H9 (cell line): ENCODE results near the gene TNFRSF18. TPM values are rescaled to one million over a fixed set of nuclear protein-coding genes. Genes with fewer than 3 reads are reported as not detected.

Experiments
- DNase-seq: peaks from one replicate; pipeline ENCODE4 v3.0.0-alpha.2; 2017
- H2AFZ ChIP-seq: one replicate; pipeline ENCODE4 v1.6.1; 2013; ENCODE audit warnings: mild to moderate bottlenecking, low read length, control low read depth, moderate library complexity
- H2AK5ac ChIP-seq: 2 replicates; pipeline ENCODE4 v1.6.1; 2013; ENCODE audit warnings: low read length, control low read depth, mixed read lengths; ENCODE audit not compliant: insufficient read length
- H2BK120ac ChIP-seq: one replicate; pipeline ENCODE4 v1.6.1; 2013; ENCODE audit warnings: low read depth, mild to moderate bottlenecking, low read length, control low read depth, inconsistent platforms; ENCODE audit not compliant: poor library complexity, severe bottlenecking
- H2BK12ac ChIP-seq: 2 replicates; pipeline ENCODE4 v1.6.1; 2013; ENCODE audit warnings: low read length, control low read depth, mixed read lengths, low read depth; ENCODE audit not compliant: insufficient read length
- H2BK15ac ChIP-seq: 2 replicates; pipeline ENCODE4 v1.6.1; 2013; ENCODE audit warnings: low read depth, low read length, control low read depth
- H2BK20ac ChIP-seq: one replicate; pipeline ENCODE4 v1.6.1; 2013; ENCODE audit warnings: low read depth, mild to moderate bottlenecking, low read length, control low read depth, inconsistent platforms; ENCODE audit not compliant: poor library complexity, severe bottlenecking
- H2BK5ac ChIP-seq: 2 replicates; pipeline ENCODE4 v1.6.1; 2013; ENCODE audit warnings: low read length, control low read depth, mixed read lengths; ENCODE audit not compliant: insufficient read length
- H3K14ac ChIP-seq: 2 replicates; pipeline ENCODE4 v1.6.1; 2013; ENCODE audit warnings: low read length, control low read depth; ENCODE audit not compliant: insufficient read depth
- H3K18ac ChIP-seq: 2 replicates; pipeline ENCODE4 v1.6.1; 2013; ENCODE audit warnings: low read depth, mild to moderate bottlenecking, mixed read lengths, low read length, control low read depth; ENCODE audit not compliant: insufficient read length
- H3K23ac ChIP-seq: 2 replicates; pipeline ENCODE4 v1.6.1; 2013; ENCODE audit warnings: low read length, control low read depth, mixed read lengths, low read depth; ENCODE audit not compliant: insufficient read length
- H3K23me2 ChIP-seq: 2 replicates; pipeline ENCODE4 v1.6.1; 2013; ENCODE audit warnings: low read depth, mild to moderate bottlenecking, mixed read lengths, low read length, control low read depth; ENCODE audit not compliant: insufficient read length, poor library complexity, severe bottlenecking
- H3K27ac ChIP-seq: 2 replicates; pipeline ENCODE4 v1.5.1; 2013; ENCODE audit warnings: low read length, control low read depth, mixed read lengths, low read depth; ENCODE audit not compliant: insufficient read length
- H3K27me3 ChIP-seq: 2 replicates; pipeline ENCODE4 v1.6.1; 2013; ENCODE audit warnings: low read length, control low read depth, inconsistent platforms; ENCODE audit not compliant: insufficient read depth
- H3K4ac ChIP-seq: 2 replicates; pipeline ENCODE4 v1.6.1; 2013; ENCODE audit warnings: low read depth, mild to moderate bottlenecking, control low read depth, inconsistent platforms, low read length, moderate library complexity
- H3K4me1 ChIP-seq: 2 replicates; pipeline ENCODE4 v1.6.1; 2013; ENCODE audit warnings: low read length, control low read depth, inconsistent platforms; ENCODE audit not compliant: insufficient read depth
- H3K4me2 ChIP-seq: 2 replicates; pipeline ENCODE4 v1.6.1; 2013; ENCODE audit warnings: low read length, control low read depth, mixed read lengths; ENCODE audit not compliant: insufficient read length, insufficient read depth
- H3K56ac ChIP-seq: 2 replicates; pipeline ENCODE4 v1.6.1; 2013; ENCODE audit warnings: low read depth, mild to moderate bottlenecking, mixed read lengths, low read length, control low read depth; ENCODE audit not compliant: insufficient read length
- H3K79me1 ChIP-seq: 2 replicates; pipeline ENCODE4 v1.6.1; 2013; ENCODE audit warnings: low read depth, mild to moderate bottlenecking, moderate library complexity, low read length, control low read depth, inconsistent platforms; ENCODE audit not compliant: insufficient read depth, poor library complexity, severe bottlenecking
- H3K79me2 ChIP-seq: 2 replicates; pipeline ENCODE4 v1.6.1; 2013; ENCODE audit warnings: low read length, control low read depth, inconsistent platforms; ENCODE audit not compliant: insufficient read depth
- H3K9ac ChIP-seq: 2 replicates; pipeline ENCODE4 v1.6.1; 2013; ENCODE audit warnings: low read length, control low read depth, mixed read lengths; ENCODE audit not compliant: insufficient read length; ENCODE audit errors: extremely low read depth
- H3K9me3 ChIP-seq: one replicate; pipeline ENCODE4 v1.6.1; 2013; ENCODE audit warnings: low read depth, low read length, inconsistent platforms; ENCODE audit not compliant: control insufficient read depth
- H3T11ph ChIP-seq: one replicate; pipeline ENCODE4 v1.6.1; 2013; ENCODE audit warnings: mild to moderate bottlenecking, low read length, control low read depth, inconsistent platforms
- H4K20me1 ChIP-seq: one replicate; pipeline ENCODE4 v1.6.1; 2013; ENCODE audit not compliant: control insufficient read depth, insufficient read length, insufficient read depth
- H4K5ac ChIP-seq: 2 replicates; pipeline ENCODE4 v1.6.1; 2013; ENCODE audit warnings: low read depth, mild to moderate bottlenecking, mixed read lengths, low read length, control low read depth; ENCODE audit not compliant: insufficient read length
- H4K8ac ChIP-seq: replicated peaks from 2 replicates; pipeline ENCODE4 v1.6.1; 2013; ENCODE audit warnings: low read length, control low read depth, mixed read lengths, low read depth; ENCODE audit not compliant: insufficient read length
- H4K91ac ChIP-seq: 2 replicates; pipeline ENCODE4 v1.6.1; 2013; ENCODE audit warnings: low read depth, mild to moderate bottlenecking, moderate library complexity, mixed read lengths, low read length, control low read depth; ENCODE audit not compliant: insufficient read length
- H3K27ac Mint-ChIP-seq, 3 experiments: 2 replicates in 2 of 3; 3 replicates in 1 of 3; pipeline ENCODE4 v1.8.0; 2020 to 2021; ENCODE audit warnings: mixed read lengths in 3 of 3, mild to moderate bottlenecking in 1 of 3, moderate library complexity in 1 of 3
- H3K27me3 Mint-ChIP-seq: 2 replicates; pipeline ENCODE4 v1.8.0; 2021; ENCODE audit warnings: low read depth, mild to moderate bottlenecking, moderate library complexity, mixed read lengths
- H3K36me3 Mint-ChIP-seq, 3 experiments: 2 replicates in 2 of 3; 3 replicates in 1 of 3; pipeline ENCODE4 v1.8.0; 2020 to 2021; ENCODE audit warnings: low read depth in 3 of 3, mixed read lengths in 3 of 3; ENCODE audit not compliant: insufficient read depth in 1 of 3
- H3K4me1 Mint-ChIP-seq, 2 experiments: 2 replicates each; pipeline ENCODE4 v1.8.0; 2020; ENCODE audit warnings: mixed read lengths in 2 of 2
- H3K4me3 Mint-ChIP-seq, 2 experiments: 2 replicates in 1 of 2; 3 replicates in 1 of 2; pipeline ENCODE4 v1.8.0; 2020 to 2021; ENCODE audit warnings: mild to moderate bottlenecking in 2 of 2, mixed read lengths in 2 of 2, moderate library complexity in 1 of 2
- H3K9me3 Mint-ChIP-seq, 2 experiments: 2 replicates in 1 of 2; 3 replicates in 1 of 2; pipeline ENCODE4 v1.8.0; 2020; ENCODE audit warnings: mild to moderate bottlenecking in 2 of 2, mixed read lengths in 2 of 2, moderate library complexity in 1 of 2
- WGBS: extraction: QIAGEN DNeasy Blood & Tissue Kit; methylation state at CpG from one replicate; pipeline ENCODE4 v1.1.7; 2013; ENCODE audit warnings: missing lambda C conversion rate, low lambda C conversion rate, mixed read lengths; ENCODE audit not compliant: insufficient read length; ENCODE audit errors: extremely low coverage; 5-methylcytosine and 5-hydroxymethylcytosine counted together
- total RNA-seq: library from RNA; stranded (reverse); gene quantifications from 2 replicates; pipeline ENCODE4 v1.2.1, GENCODE V29; 2021
- TF ChIP-seq, protein P1 (sequence below): fragments of 200-600 bp; sonication (generic); conservative IDR thresholded peaks from 3 replicates; pipeline ENCODE4 v1.8.0; 2021; ENCODE audit warnings: antibody characterized with exemption, mild to moderate bottlenecking

Gene TNFRSF18
- total RNA-seq, 1 experiment from 2014 or later: 2.0 TPM

- no CpG with 5 or more reads among the region's 30 CpGs for WGBS
These were observed 15.6 kb upstream of the TNFRSF18 start for GRCh38 chr1:1221887-1222574.

More at GRCh38 chr1:1221887-1222574, 15.6 kb upstream of the TNFRSF18 start:
- no peak overlapping the region for H4K91ac ChIP-seq
- H3K9me3 ChIP-seq: no peaks in the 10 kb centered on the region
- no peak overlapping the region for H2AFZ ChIP-seq
- H3K4me2 ChIP-seq: no peak overlapping the region
- no peak overlapping the region for H2BK12ac ChIP-seq
- H3K23ac ChIP-seq: no peak overlapping the region
- H3K4me3 Mint-ChIP-seq: 0 out of 5 replicates have a peak overlapping the region, but pooled peaks of 1 of the 2 experiments have one; percentile 35
- no peak overlapping the region for H2BK15ac ChIP-seq
- H2BK5ac ChIP-seq: no peak overlapping the region
- no peak overlapping the region for H3K9ac ChIP-seq
- H3K79me2 ChIP-seq: no peaks in the 10 kb centered on the region
- H3K36me3 Mint-ChIP-seq: peaks cover 27 to 60% (median 47%) of the 10 kb centered on the region in 3 experiments
- no peak overlapping the region for H4K8ac ChIP-seq
- H3K23me2 ChIP-seq: no peaks in the 10 kb centered on the region
- no peaks in the 10 kb centered on the region for H3K27me3 ChIP-seq
- H2BK120ac ChIP-seq: no peak overlapping the region
- H3K4ac ChIP-seq: no peak overlapping the region
- H3K56ac ChIP-seq: no peak overlapping the region
- H3K9me3 Mint-ChIP-seq: no peaks in the 10 kb centered on the region; a peak in 1 of 5 replicates
- H2AK5ac ChIP-seq: no peak overlapping the region
- no peaks in the 10 kb centered on the region for H3K27me3 Mint-ChIP-seq
- no peak overlapping the region for H3K18ac ChIP-seq
- peaks cover 0 to 4% of the 10 kb centered on the region in 2 experiments; a peak in 1 of 4 replicates for H3K4me1 Mint-ChIP-seq
- H3T11ph ChIP-seq: no peak overlapping the region
- peak overlapping the region in 1 of 3 experiments; percentile 80; a peak in 1 of 7 replicates for H3K27ac Mint-ChIP-seq
- H3K14ac ChIP-seq: no peak overlapping the region
- TF ChIP-seq, protein P1, sequence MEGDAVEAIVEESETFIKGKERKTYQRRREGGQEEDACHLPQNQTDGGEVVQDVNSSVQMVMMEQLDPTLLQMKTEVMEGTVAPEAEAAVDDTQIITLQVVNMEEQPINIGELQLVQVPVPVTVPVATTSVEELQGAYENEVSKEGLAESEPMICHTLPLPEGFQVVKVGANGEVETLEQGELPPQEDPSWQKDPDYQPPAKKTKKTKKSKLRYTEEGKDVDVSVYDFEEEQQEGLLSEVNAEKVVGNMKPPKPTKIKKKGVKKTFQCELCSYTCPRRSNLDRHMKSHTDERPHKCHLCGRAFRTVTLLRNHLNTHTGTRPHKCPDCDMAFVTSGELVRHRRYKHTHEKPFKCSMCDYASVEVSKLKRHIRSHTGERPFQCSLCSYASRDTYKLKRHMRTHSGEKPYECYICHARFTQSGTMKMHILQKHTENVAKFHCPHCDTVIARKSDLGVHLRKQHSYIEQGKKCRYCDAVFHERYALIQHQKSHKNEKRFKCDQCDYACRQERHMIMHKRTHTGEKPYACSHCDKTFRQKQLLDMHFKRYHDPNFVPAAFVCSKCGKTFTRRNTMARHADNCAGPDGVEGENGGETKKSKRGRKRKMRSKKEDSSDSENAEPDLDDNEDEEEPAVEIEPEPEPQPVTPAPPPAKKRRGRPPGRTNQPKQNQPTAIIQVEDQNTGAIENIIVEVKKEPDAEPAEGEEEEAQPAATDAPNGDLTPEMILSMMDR: no peak
- H4K20me1 ChIP-seq: no peaks in the 10 kb centered on the region
- H3K27ac ChIP-seq: no peak overlapping the region
- no peaks in the 10 kb centered on the region for H3K4me1 ChIP-seq
- DNase-seq: no peak
- no peaks in the 10 kb centered on the region for H3K79me1 ChIP-seq
- H4K5ac ChIP-seq: no peak overlapping the region
- H2BK20ac ChIP-seq: no peak overlapping the region
